Endothelial cell of umbilical vein (primary cell): ENCODE measurements around the gene TCIRG1. TPM values are rescaled to one million over a fixed set of nuclear protein-coding genes. Genes with fewer than 3 reads are reported as not detected.

ENCODE experiments used
- BruUV-seq: library from RNA; stranded (reverse); fragments of 400-500 nt; replicated peaks from 2 replicates; lab custom pipeline; 2021; lab: Mats Ljungman, UMichigan
- CTCF ChIA-PET: fragments of 300-600, 350-600 bp; sonication (Branson Sonifier 250); formaldehyde crosslinking; loops from one replicate; lab custom pipeline; 2021; ENCODE audit warnings: antibody characterized with exemption, inconsistent platforms; lab: Charles Lee
- POLR2A ChIA-PET: fragments of 300-600, 350-600 bp; sonication (Branson Sonifier 250); formaldehyde crosslinking; loops from one replicate; lab custom pipeline; 2021; ENCODE audit warnings: antibody characterized with exemption, inconsistent platforms; lab: Charles Lee
- DNase-seq: peaks from one replicate; pipeline ENCODE4 v3.0.0-alpha.2; 2011; ENCODE audit warnings: low read depth, low spot score
- FAIRE-seq: peaks from 2 replicates; lab custom pipeline; 2011; peaks lifted over from hg19 to GRCh38; lab: Jason Lieb, UNC
- H2AFZ ChIP-seq: 2 replicates; pipeline ENCODE4 v1.6.0; 2012; ENCODE audit warnings: low read depth, low read length, control low read depth, inconsistent platforms
- H3K27ac ChIP-seq: 2 replicates; pipeline ENCODE4 v1.5.1; 2011; ENCODE audit warnings: low read depth, mild to moderate bottlenecking, control low read depth, low read length, moderate library complexity; ENCODE audit not compliant: insufficient read depth
- H3K27me3 ChIP-seq, 2 experiments: 2 replicates each; pipeline versions ENCODE4 v1.6.0 to v1.6.1; 2011; ENCODE audit warnings: low read length in 2 of 2, mixed read lengths in 1 of 2; ENCODE audit not compliant: control insufficient read depth in 2 of 2, insufficient read depth in 2 of 2
- H3K36me3 ChIP-seq, 2 experiments: 2 replicates in 1 of 2; 3 replicates in 1 of 2; pipeline ENCODE4 v1.5.1; 2011; ENCODE audit warnings: low read length in 2 of 2, mild to moderate bottlenecking in 1 of 2, moderate library complexity in 1 of 2; ENCODE audit not compliant: control insufficient read depth in 2 of 2, insufficient read depth in 2 of 2; ENCODE audit errors: extremely low read depth in 1 of 2
- H3K4me1 ChIP-seq: 3 replicates; pipeline ENCODE4 v1.5.1; 2011; ENCODE audit warnings: mild to moderate bottlenecking, low read length; ENCODE audit not compliant: control insufficient read depth, insufficient read depth; ENCODE audit errors: extremely low read depth
- H3K4me2 ChIP-seq: 2 replicates; pipeline ENCODE4 v1.6.1; 2011; ENCODE audit warnings: low read length, control low read depth, mixed read lengths; ENCODE audit not compliant: insufficient read depth
- H3K4me3 ChIP-seq, 3 experiments: fragments of 200-600 bp in 1 of 3; sonication (generic), shearing (Covaris generic) in 1 of 3; replicated peaks in 1 of 3; 2 replicates each; pipeline ENCODE4 v1.5.1; 2011 to 2016; ENCODE audit warnings: control low read depth in 3 of 3, low read length in 3 of 3, mild to moderate bottlenecking in 2 of 3, inconsistent platforms in 1 of 3, low read depth in 1 of 3, moderate library complexity in 1 of 3; ENCODE audit not compliant: insufficient read depth in 1 of 3
- H3K79me2 ChIP-seq: 2 replicates; pipeline ENCODE4 v1.6.0; 2012; ENCODE audit warnings: low read length, inconsistent platforms; ENCODE audit not compliant: control insufficient read depth, insufficient read depth
- H3K9ac ChIP-seq: replicated peaks from 2 replicates; pipeline ENCODE3; 2011; ENCODE audit warnings: low read length, control low read depth; ENCODE audit not compliant: insufficient read depth; ENCODE audit errors: extremely low read depth
- H3K9me1 ChIP-seq: replicated peaks from 3 replicates; pipeline ENCODE4 v1.6.0; 2011; ENCODE audit warnings: mild to moderate bottlenecking, low read length; ENCODE audit not compliant: control insufficient read depth, insufficient read depth; ENCODE audit errors: extremely low read depth
- H3K9me3 ChIP-seq: replicated peaks from 2 replicates; pipeline ENCODE4 v1.5.1; 2012; ENCODE audit warnings: low read length, inconsistent platforms; ENCODE audit not compliant: control insufficient read depth, insufficient read depth
- H4K20me1 ChIP-seq: replicated peaks from 2 replicates; pipeline ENCODE3; 2011; ENCODE audit warnings: mild to moderate bottlenecking, low read length; ENCODE audit not compliant: control insufficient read depth, insufficient read depth; ENCODE audit errors: extremely low read depth
- CTCF ChIP-seq, 2 donors: IDR thresholded peaks; 1 replicate in 1 of 2; 2 replicates in 1 of 2; pipeline ENCODE4 v1.5.1; 2011; ENCODE audit warnings: low read length in 2 of 2, mild to moderate bottlenecking in 2 of 2, moderate library complexity in 2 of 2, control low read depth in 1 of 2, inconsistent platforms in 1 of 2, low read depth in 1 of 2; ENCODE audit not compliant: insufficient read depth in 1 of 2; ENCODE audit errors: extremely low read depth in 1 of 2
- EZH2 ChIP-seq: IDR thresholded peaks from 2 replicates; pipeline ENCODE4 v1.6.1; 2012; ENCODE audit warnings: borderline replicate concordance, low read depth, mild to moderate bottlenecking, moderate library complexity, low read length, inconsistent platforms; ENCODE audit not compliant: severe bottlenecking
- FOS ChIP-seq: IDR thresholded peaks from 2 replicates; pipeline ENCODE4 v1.6.1; 2011; ENCODE audit warnings: mild to moderate bottlenecking, low read length, moderate library complexity, borderline replicate concordance; ENCODE audit not compliant: insufficient read depth
- GATA2 ChIP-seq: IDR thresholded peaks from 2 replicates; pipeline ENCODE4 v1.7.0; 2011; ENCODE audit warnings: low read depth, mild to moderate bottlenecking, moderate library complexity, mixed read lengths, low read length; ENCODE audit not compliant: insufficient read length, insufficient read depth
- JUN ChIP-seq: IDR thresholded peaks from 2 replicates; pipeline ENCODE4 v1.6.1; 2011; ENCODE audit warnings: borderline replicate concordance, low read depth; ENCODE audit not compliant: insufficient read length, insufficient read depth
- MAX ChIP-seq: IDR thresholded peaks from 2 replicates; pipeline ENCODE4 v1.6.1; 2011; ENCODE audit not compliant: insufficient read depth, insufficient read length
- MYC ChIP-seq: IDR thresholded peaks from one replicate; pipeline ENCODE4 v1.6.1; 2011; ENCODE audit warnings: mild to moderate bottlenecking, low read depth, low read length
- POLR2A ChIP-seq: IDR thresholded peaks from 2 replicates; pipeline ENCODE4 v1.6.1; 2012; ENCODE audit warnings: low read depth, mild to moderate bottlenecking, control low read depth, low read length
- POLR2AphosphoS5 ChIP-seq: IDR thresholded peaks from 2 replicates; pipeline ENCODE4 v1.6.1; 2012; ENCODE audit warnings: low read depth, mild to moderate bottlenecking, control low read depth, low read length, moderate library complexity; ENCODE audit not compliant: insufficient read depth
- dilution Hi-C: fragments of 300-500 bp; cut with MboI; formaldehyde crosslinking; loops from one replicate; pipeline ENCODE4 v1.15.0; 2019; ENCODE audit warnings: low sequenced_read_pairs; ENCODE audit not compliant: extremely low pct_ligation_motif_present
- intact Hi-C: fragments of 100-400 bp; cut with micrococcal nuclease; formaldehyde crosslinking; loops from one replicate; pipeline ENCODE4 v1.10.0; 2022
- polyA plus RNA-seq, 4 experiments: library from polyadenylated mRNA; depleted of rRNA in 3 of 4; stranded (reverse) in 3 of 4; unstranded in 1 of 4; fragments of >200 nt; gene quantifications; 2 replicates each; pipeline versions ENCODE4 v1.2.1 to v1.2.3, GENCODE V29; 2011 to 2012; ENCODE audit warnings: missing spikeins in 1 of 4
- total RNA-seq: library from RNA; stranded (reverse); gene quantifications from 2 replicates; pipeline ENCODE4 v1.2.3, GENCODE V29; 2021

The TCIRG1 gene
- total and polyA plus RNA-seq, 2 donors (not counting 3 experiments of a cell fraction or from before 2014, with no cell fraction given) = 134 to 183 TPM

GRCh38 chr11:68017980-68018729 lies 20.7 kb upstream of the TCIRG1 start:
- Histone ChIP-seq H3K36me3 (no peaks in the 10 kb centered on the region), H3K27me3 (no peaks in the 10 kb centered on the region), H3K9me3 (no peaks in the 10 kb centered on the region), H3K9ac (no peak overlapping the region), H3K9me1 (no peaks in the 10 kb centered on the region), H3K27ac (no peak overlapping the region), H3K79me2 (no peaks in the 10 kb centered on the region), H2AFZ (no peak overlapping the region), H3K4me2 (no peak overlapping the region), H3K4me3 (no peak overlapping the region), H4K20me1 (no peaks in the 10 kb centered on the region), H3K4me1 (peaks cover 7% of the 10 kb centered on the region)
- ChIA-PET POLR2A (no interaction called here), CTCF (no interaction called here)
- dilution Hi-C loops (no loop called here), intact Hi-C loops (no loop called here)
- FAIRE-seq = no peak
- no peak for DNase-seq
- BruUV-seq = no TSS peak
- TF ChIP-seq MYC = no peak
- TF ChIP-seq POLR2A = no peak
- TF ChIP-seq GATA2 = no peak
- no peak for TF ChIP-seq FOS
- no peak for TF ChIP-seq POLR2AphosphoS5
- TF ChIP-seq EZH2 = no peak
- TF ChIP-seq JUN = no peak
- no peak for TF ChIP-seq MAX
- no peak for TF ChIP-seq CTCF (IDR thresholded peaks at IDR 0.05; ENCODE audit: extremely low read depth in 1 of 2, insufficient read depth in 1 of 2, low read depth in 1 of 2, low read length in 2 of 2)
